K562 (cell line): Measurements from ENCODE around the gene SEMA3F. TPM values are rescaled to one million over a fixed set of nuclear protein-coding genes. Genes with fewer than 3 reads are reported as not detected.

Source experiments
- ATAC-seq: fragments of 200-7000 bp; cut with Tn5 transposase; 3 replicates; pipeline ENCODE4 v1.9.1; 2020; ENCODE audit warnings: moderate library complexity
- BruUV-seq: library from RNA; stranded (reverse); fragments of 400-500 nt; replicated peaks from 2 replicates; lab custom pipeline; 2021; lab: Mats Ljungman, UMichigan
- CTCF ChIA-PET: fragments of 300-600 bp; formaldehyde crosslinking; extraction: SDS; loops from one replicate; lab custom pipeline; 2021; ENCODE audit warnings: low intra/inter-chr PET ratio; lab: Yijun Ruan, JAX
- POLR2A ChIA-PET: fragments of 300-600, 350-650 bp; sonication (Branson Sonifier 250); formaldehyde crosslinking; extraction: SDS; loops from one replicate; lab custom pipeline; 2021; ENCODE audit warnings: antibody characterized with exemption, inconsistent platforms; lab: Yijun Ruan, JAX
- DNase-seq, 4 experiments: peaks; one replicate each; pipeline versions ENCODE4 v3.0.0 to v3.0.0-alpha.2; 2011 to 2018; ENCODE audit warnings: low spot score in 3 of 4, mixed read lengths in 3 of 4; ENCODE audit errors: extremely low read depth in 1 of 4
- FAIRE-seq: peaks from 2 replicates; lab custom pipeline; 2011; peaks lifted over from hg19 to GRCh38; lab: Jason Lieb, UNC
- H2AFZ ChIP-seq: 2 replicates; pipeline ENCODE4 v1.6.0; 2011; ENCODE audit warnings: low read depth, low read length, control low read depth, inconsistent platforms
- H3K27ac ChIP-seq: fragments of 200-600 bp; 3 replicates; pipeline ENCODE4 v1.8.0; 2011; ENCODE audit warnings: low read depth, mild to moderate bottlenecking, control low read depth, inconsistent platforms, low read length, moderate library complexity, mixed read lengths; ENCODE audit errors: extremely low read depth
- H3K27me3 ChIP-seq, 2 experiments: fragments of 300-600 bp in 1 of 2; 2 replicates in 1 of 2; 3 replicates in 1 of 2; pipeline versions ENCODE4 v1.6.0 to v1.8.0; 2011; ENCODE audit warnings: inconsistent platforms in 2 of 2, low read length in 2 of 2, mild to moderate bottlenecking in 1 of 2, mixed read lengths in 1 of 2, moderate library complexity in 1 of 2; ENCODE audit not compliant: control insufficient read depth in 2 of 2, insufficient read depth in 2 of 2
- H3K36me3 ChIP-seq: fragments of 300-600 bp; 3 replicates; pipeline ENCODE4 v1.8.0; 2011; ENCODE audit warnings: mild to moderate bottlenecking, low read length, inconsistent platforms; ENCODE audit not compliant: control insufficient read depth, insufficient read depth
- H3K4me1 ChIP-seq, 2 experiments: fragments of 200-600 bp in 1 of 2; replicated peaks in 1 of 2; 2 replicates in 1 of 2; 3 replicates in 1 of 2; pipeline versions ENCODE4 v1.5.1 to v1.8.0; 2011; ENCODE audit warnings: inconsistent platforms in 2 of 2, low read length in 2 of 2, mild to moderate bottlenecking in 1 of 2, mixed read lengths in 1 of 2, moderate library complexity in 1 of 2; ENCODE audit not compliant: control insufficient read depth in 2 of 2, insufficient read depth in 2 of 2
- H3K4me2 ChIP-seq: 2 replicates; pipeline ENCODE4 v1.6.1; 2011; ENCODE audit warnings: low read length, control low read depth, inconsistent platforms, mixed read lengths; ENCODE audit not compliant: insufficient read depth
- H3K4me3 ChIP-seq: fragments of 200-600 bp; sonication (generic), shearing (Covaris generic); 2 replicates; pipeline ENCODE4 v1.5.1; 2016; ENCODE audit warnings: control low read depth, inconsistent platforms
- H3K79me2 ChIP-seq: fragments of 200-600 bp; 3 replicates; pipeline ENCODE4 v1.8.0; 2011; ENCODE audit warnings: low read length, inconsistent platforms; ENCODE audit not compliant: control insufficient read depth, insufficient read depth
- H3K9ac ChIP-seq, 2 experiments: 2 replicates each; pipeline versions ENCODE4 v1.6.0 to v1.6.1; 2011; ENCODE audit warnings: low read depth in 2 of 2, low read length in 2 of 2, control low read depth in 1 of 2, inconsistent platforms in 1 of 2, mild to moderate bottlenecking in 1 of 2, mixed read lengths in 1 of 2; ENCODE audit not compliant: insufficient read depth in 1 of 2
- H3K9me1 ChIP-seq: one replicate; pipeline ENCODE4 v1.6.0; 2011; ENCODE audit warnings: inconsistent platforms, mild to moderate bottlenecking, low read length, moderate library complexity; ENCODE audit not compliant: control insufficient read depth, insufficient read depth
- H3K9me3 ChIP-seq: replicated peaks from 2 replicates; pipeline ENCODE4 v1.5.1; 2011; ENCODE audit warnings: low read depth, low read length, inconsistent platforms; ENCODE audit not compliant: control insufficient read depth, insufficient read depth
- H4K20me1 ChIP-seq: replicated peaks from 2 replicates; pipeline ENCODE4 v1.6.1; 2011; ENCODE audit warnings: low read length, inconsistent platforms, mixed read lengths; ENCODE audit not compliant: control insufficient read depth, insufficient read depth
- ARHGAP35 ChIP-seq: fragments of 450-650 bp; IDR thresholded peaks from 2 replicates; pipeline ENCODE4 v1.6.1; 2018; ENCODE audit not compliant: partially characterized antibody
- ARID1B ChIP-seq: fragments of 450-650 bp; IDR thresholded peaks from 2 replicates; pipeline ENCODE4 v1.6.1; 2016; ENCODE audit warnings: antibody characterized with exemption, mild to moderate bottlenecking, inconsistent platforms
- BCOR ChIP-seq: fragments of 450-650 bp; IDR thresholded peaks from 2 replicates; pipeline ENCODE4 v1.6.1; 2016
- CBFA2T3 ChIP-seq: fragments of 450-650 bp; IDR thresholded peaks from 2 replicates; pipeline ENCODE4 v1.6.1; 2017
- CBX3 ChIP-seq, 2 experiments: IDR thresholded peaks; 1 replicate in 1 of 2; 2 replicates in 1 of 2; pipeline ENCODE4 v1.6.1; 2012; ENCODE audit warnings: inconsistent platforms in 2 of 2, low read length in 2 of 2, borderline replicate concordance in 1 of 2, control low read depth in 1 of 2
- PTTG1 ChIP-seq: fragments of 450-650 bp; IDR thresholded peaks from 2 replicates; pipeline ENCODE4 v1.6.1; 2016; ENCODE audit warnings: low read depth, mild to moderate bottlenecking, missing genetic modification characterization, missing compliant biosample characterization
- TAL1 ChIP-seq: fragments of 450-650 bp; IDR thresholded peaks from 2 replicates; pipeline ENCODE4 v1.6.1; 2016; ENCODE audit warnings: mild to moderate bottlenecking
- TCF3 ChIP-seq: sonication (generic); formaldehyde crosslinking; IDR thresholded peaks from 2 replicates; pipeline ENCODE4 v1.4.0; 2020; ENCODE audit warnings: mild to moderate bottlenecking, missing genetic modification reagents
- ZNF354B ChIP-seq: fragments of 250-450 bp; sonication (Bioruptor Pico); IDR thresholded peaks from 2 replicates; pipeline ENCODE4 v1.4.0; 2020
- WGBS: fragments of 100-300 bp; shearing (Covaris generic); methylation state at CpG from one replicate; pipeline ENCODE4 v1.1.6; 2016; ENCODE audit warnings: low coverage, mixed read lengths; ENCODE audit not compliant: insufficient coverage; ENCODE audit errors: missing lambda C conversion rate; 5-methylcytosine and 5-hydroxymethylcytosine counted together
- in situ Hi-C: fragments of 300-500 bp; cut with MboI; formaldehyde crosslinking; loops from 4 replicates; pipeline ENCODE4 v1.15.0; 2018; ENCODE audit warnings: inconsistent platforms, mixed read lengths
- intact Hi-C: fragments of 100-400 bp; cut with micrococcal nuclease; formaldehyde crosslinking; loops from 2 replicates; pipeline ENCODE4 v1.14.2; 2022
- polyA plus RNA-seq, 8 experiments: library from polyadenylated mRNA; depleted of rRNA in 4 of 8; stranded (reverse) in 5 of 8; unstranded in 3 of 8; fragments of >200 nt; fragmentation: Nextera tagmentation in 2 of 8; fragmentation: Illumina TruSeq in 1 of 8; extraction: Ambion mirVana in 2 of 8; extraction: Trizol in 1 of 8; gene quantifications; 2 replicates each; pipeline versions ENCODE4 v1.2.1 to v1.2.3, GENCODE V29; 2011 to 2014; ENCODE audit warnings: inconsistent platforms in 1 of 8, missing spikeins in 1 of 8
- total RNA-seq, 7 experiments: library from RNA; depleted of rRNA in 6 of 7; stranded (reverse); fragments of >200 nt in 6 of 7; fragmentation: Illumina TruSeq in 2 of 7; extraction: Trizol in 2 of 7; gene quantifications; 2 replicates each; pipeline versions ENCODE4 v1.2.1 to v1.2.3, GENCODE V29; 2011 to 2021; ENCODE audit warnings: low replicate concordance in 1 of 7
- TF ChIP-seq, protein P1 (sequence below): sonication (generic); IDR thresholded peaks from 2 replicates; pipeline ENCODE4 v1.6.1; 2016

Gene SEMA3F
- total and polyA plus RNA-seq, 9 of the 15 experiments (the other 6 are each of a cell fraction or from before 2014, with no cell fraction given) = 0.58 to 3.0 (median 2.0) TPM; not detected in 2

DNA sequence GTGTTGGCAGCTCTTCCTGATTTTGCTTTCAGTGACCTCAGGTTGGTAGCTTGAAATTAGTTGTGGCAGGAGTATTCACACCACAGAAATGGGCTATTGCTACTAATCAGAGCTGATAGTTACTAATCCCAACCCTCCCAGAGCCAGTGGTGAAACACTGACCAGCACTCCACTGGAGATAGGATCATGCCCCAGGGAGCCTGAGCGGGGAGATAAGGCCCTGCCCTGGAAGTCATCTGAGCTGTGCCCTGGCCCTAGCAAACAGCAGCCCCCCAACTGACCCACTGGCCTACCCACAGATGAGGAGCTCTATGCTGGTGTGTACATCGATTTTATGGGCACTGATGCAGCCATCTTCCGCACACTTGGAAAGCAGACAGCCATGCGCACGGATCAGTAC, 26.9 kb downstream of the SEMA3F start:
- ChIA-PET CTCF (no interaction called here), POLR2A (interaction anchor here (0.7 to 1.3 kb wide), 4 partner anchors 17 to 62 kb away, joined by 3 to 5 read pairs (median 3); no protein-coding TSS in a partner anchor)
- in situ Hi-C loops (loop anchor here (5.0 kb wide), 1 partner anchor 60 kb away; no protein-coding TSS in a partner anchor), intact Hi-C loops (no loop called here)
- H3K9me1 ChIP-seq = no peaks in the 10 kb centered on the region
- no peak for DNase-seq
- peak; percentile 22; the same call in 1 of the 2 replicates for TF ChIP-seq ARID1B
- TF ChIP-seq TCF3 (CRISPR knock-in tag) = 0 out of 2 replicates have a peak, but pooled peaks have one; percentile 13
- no peak for TF ChIP-seq ZNF354B (CRISPR knock-in tag)
- no peak for TF ChIP-seq PTTG1
- peak; percentile 10; the same call in 1 of the 2 replicates for TF ChIP-seq TAL1
- TF ChIP-seq, protein P1, sequence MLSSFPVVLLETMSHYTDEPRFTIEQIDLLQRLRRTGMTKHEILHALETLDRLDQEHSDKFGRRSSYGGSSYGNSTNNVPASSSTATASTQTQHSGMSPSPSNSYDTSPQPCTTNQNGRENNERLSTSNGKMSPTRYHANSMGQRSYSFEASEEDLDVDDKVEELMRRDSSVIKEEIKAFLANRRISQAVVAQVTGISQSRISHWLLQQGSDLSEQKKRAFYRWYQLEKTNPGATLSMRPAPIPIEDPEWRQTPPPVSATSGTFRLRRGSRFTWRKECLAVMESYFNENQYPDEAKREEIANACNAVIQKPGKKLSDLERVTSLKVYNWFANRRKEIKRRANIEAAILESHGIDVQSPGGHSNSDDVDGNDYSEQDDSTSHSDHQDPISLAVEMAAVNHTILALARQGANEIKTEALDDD = peak; percentile 67
- no peak for TF ChIP-seq BCOR
- TF ChIP-seq ARHGAP35 = no peak
- TF ChIP-seq CBFA2T3 = peak; percentile 42
- no peak for TF ChIP-seq CBX3 (IDR thresholded peaks at IDR 0.05; ENCODE audit: borderline replicate concordance in 1 of 2, low read length in 2 of 2)
- no peaks in the 10 kb centered on the region for H3K27me3 ChIP-seq
- no peaks in the 10 kb centered on the region for H3K36me3 ChIP-seq
- H3K27ac ChIP-seq = no peak overlapping the region
- FAIRE-seq = no peak
- WGBS = 27% methylated on average over 5 of the region's 5 CpGs
- H2AFZ ChIP-seq = no peak overlapping the region
- peak; percentile 25; the same call in 1 of the 3 replicates for ATAC-seq
- H3K4me1 ChIP-seq = peaks cover 0 to 27% of the 10 kb centered on the region in 2 experiments; a peak in 3 of 5 replicates
- BruUV-seq = no TSS peak
- H3K9ac ChIP-seq = peak overlapping the region in 1 of 2 experiments; percentile 3; a peak in 2 of 4 replicates
- H3K4me2 ChIP-seq = no peak overlapping the region
- H3K79me2 ChIP-seq = no peaks in the 10 kb centered on the region
- H4K20me1 ChIP-seq = no peaks in the 10 kb centered on the region
- H3K9me3 ChIP-seq = no peaks in the 10 kb centered on the region
- no peak overlapping the region for H3K4me3 ChIP-seq
